HG02884 (cell line): ENCODE data around the gene NECAP2.
"Not testable (repeated sequence)": the region's sequence is repeated elsewhere in the genome, so short reads cannot be mapped to it uniquely, and the experiment has no call there.

Experiments
- ATAC-seq: cut with Tn5 transposase; IDR thresholded peaks from one replicate; pipeline ENCODE4 v1.9.1; 2021; ENCODE audit warnings: mild to moderate bottlenecking, moderate library complexity; ENCODE audit not compliant: unreplicated experiment

NECAP2 gene

DNA sequence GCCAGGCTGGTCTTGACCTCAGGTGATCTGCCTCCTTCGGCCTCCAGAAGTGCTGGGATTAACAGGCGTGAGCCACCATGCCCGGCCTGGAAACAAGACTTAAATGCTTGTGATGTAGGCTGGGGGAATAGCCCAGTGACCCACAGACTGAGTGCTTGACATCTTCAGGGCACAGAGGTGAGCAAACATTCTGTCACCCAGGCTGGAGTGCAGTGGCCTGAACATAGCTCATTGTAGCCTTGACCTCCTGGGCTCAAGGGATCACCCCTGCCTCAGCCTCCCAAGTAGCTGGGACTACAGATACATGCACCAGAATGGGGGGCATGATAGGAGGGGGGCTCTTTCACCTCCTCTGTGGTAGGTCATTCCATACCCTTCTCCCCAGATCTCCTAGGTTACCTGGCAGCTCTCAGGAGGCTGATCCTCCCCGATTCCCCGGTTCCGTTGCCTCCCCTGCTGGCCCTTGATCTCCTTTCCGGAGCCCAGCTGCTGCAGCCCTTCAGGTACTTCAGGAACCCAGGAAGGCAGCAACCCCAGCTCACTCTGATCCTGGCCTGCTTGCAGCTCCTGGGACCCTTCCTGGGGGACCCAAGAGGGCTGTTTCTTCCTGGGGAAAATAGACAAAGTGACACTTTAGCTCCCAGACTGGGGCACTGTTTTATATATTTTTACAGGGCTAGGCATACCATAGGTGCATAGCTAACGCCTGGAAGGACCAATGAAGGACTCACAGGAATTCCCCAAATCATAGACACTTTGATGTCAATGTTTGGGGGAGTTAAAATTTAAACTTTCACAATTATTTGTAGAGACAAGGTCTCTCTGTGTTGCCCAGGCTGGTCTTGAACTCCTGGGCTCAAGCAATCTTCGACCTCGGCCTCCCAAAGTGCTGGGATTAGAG lies 15.1 kb upstream of the NECAP2 start:
- ATAC-seq = no peak

DNA sequence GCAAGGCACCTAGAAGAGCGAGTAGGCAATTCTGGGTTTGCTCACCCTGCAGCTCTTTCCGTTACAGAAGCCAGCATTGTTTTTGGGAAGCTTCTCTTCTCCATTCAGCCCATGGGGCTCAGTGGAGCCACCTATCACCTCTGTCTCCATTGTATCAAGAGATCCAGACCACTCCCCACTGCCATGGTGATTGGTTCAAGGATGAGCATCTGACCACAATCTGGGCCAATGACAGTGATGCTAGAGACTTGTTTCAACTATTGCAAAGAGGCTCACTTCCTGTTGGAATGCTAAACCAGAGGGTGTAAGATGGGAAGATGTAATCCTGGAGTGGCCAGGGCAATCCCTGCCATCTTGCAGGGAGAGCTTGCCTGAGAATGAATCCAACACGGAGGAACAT lies 9.9 kb upstream of the NECAP2 start:
- ATAC-seq = no peak

DNA sequence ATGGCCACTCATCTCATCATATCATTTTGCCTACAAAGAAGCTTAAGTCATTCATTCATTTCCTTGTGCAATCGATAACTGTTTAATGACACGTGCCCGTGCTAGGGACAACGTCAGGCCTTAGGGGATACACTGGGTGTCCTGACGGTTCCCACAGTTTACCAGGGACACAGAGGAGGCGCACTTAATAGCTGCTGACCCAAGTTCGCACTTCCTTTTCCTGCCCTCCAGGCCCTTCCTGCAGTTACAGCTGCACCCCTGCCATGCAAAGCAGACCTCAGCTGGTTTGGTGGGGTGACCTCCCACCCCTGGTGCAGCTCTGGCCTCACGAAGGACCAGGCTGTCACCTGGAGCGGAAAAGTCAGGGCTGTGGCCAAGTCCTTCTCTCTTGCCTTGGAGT lies 7.5 kb upstream of the NECAP2 start:
- ATAC-seq = no peak

DNA sequence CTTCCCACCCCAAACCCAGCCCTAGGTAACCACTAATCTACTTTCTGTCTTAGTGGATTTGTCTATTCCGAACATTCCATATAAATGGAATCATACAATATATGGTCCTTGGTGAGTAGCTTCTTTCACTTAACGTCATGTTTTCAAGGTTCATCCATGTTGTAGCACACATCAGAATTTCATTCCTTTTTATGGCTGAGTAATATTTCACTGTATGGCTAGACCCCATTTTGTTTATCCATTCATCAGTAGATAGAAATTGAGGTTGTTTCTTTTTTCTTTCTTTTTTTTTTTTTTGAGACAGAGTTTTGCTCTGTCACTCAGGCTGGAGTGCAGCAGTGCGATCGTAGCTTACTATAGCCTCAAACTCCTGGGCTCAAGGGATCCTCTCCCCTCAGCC lies 6.5 kb upstream of the NECAP2 start:
- ATAC-seq = no peak

DNA sequence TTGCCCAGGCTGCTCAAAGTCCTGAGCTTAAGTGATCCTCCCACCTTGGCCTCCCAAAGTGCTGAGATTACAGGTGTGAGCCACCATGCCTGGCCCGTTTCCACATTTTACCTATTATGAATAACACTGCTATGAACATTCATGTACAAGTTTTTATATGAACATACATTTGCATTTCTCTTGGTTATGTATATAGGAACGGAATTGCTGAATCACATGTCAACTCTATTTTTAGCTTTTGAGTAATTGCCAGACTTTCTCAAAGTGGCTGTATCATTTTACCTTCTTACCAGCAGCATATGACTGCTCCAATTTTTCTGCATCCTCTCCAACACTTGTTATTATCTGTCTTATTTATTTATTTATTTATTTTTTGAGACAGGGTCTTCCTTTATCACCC lies 6.0 kb upstream of the NECAP2 start:
- ATAC-seq = no peak

DNA sequence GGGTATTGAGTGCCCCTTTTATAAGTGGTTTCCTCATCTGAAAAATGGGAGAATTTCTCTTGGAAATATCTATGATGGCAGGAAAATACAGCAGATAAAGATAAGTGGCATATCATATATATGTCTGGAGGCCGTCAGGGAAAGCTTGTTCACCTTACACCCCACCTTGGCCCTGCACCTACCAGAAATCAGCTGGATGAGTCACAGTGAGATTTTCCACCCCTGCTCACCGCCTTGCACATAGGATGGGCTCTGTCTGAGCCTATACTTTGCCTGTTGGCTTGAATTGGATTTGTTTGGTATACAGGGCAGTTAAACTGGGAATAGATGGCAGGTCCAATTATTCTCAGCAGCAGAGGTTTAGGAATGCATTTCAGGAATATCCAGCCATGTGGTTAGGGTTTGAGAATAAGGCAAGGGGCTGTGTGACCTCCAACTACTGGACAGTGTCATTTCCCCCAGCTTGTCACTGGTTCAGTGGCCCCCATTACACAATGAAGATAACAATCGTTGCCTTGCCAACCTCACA lies 3.5 kb upstream of the NECAP2 start, which contains the start of gene SPATA21:
SPATA21 (minus strand) TSS at position 479 of the 529 bp plus-strand sequence. CDS start 6,053 bp downstream, outside the sequence.
- ATAC-seq = no peak

DNA sequence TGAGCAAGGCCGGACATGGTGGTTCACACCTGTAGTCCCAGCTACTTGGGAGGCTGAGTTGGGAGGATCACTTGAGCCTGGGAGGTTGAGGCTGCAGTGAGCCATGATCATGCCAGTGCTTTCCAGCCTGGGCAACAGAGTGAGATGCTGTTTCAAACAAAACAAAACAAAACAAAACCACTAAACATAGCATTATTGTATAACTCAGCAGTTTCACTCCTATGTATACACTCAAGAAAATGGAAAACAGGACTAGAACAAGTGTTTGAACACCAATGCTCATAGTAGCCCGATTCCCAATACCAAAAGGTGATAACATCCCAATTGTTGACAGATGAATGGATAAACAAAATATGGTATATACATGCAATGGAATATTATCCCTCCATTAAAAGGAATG lies 2.0 kb upstream of the NECAP2 start:
- ATAC-seq = no peak

DNA sequence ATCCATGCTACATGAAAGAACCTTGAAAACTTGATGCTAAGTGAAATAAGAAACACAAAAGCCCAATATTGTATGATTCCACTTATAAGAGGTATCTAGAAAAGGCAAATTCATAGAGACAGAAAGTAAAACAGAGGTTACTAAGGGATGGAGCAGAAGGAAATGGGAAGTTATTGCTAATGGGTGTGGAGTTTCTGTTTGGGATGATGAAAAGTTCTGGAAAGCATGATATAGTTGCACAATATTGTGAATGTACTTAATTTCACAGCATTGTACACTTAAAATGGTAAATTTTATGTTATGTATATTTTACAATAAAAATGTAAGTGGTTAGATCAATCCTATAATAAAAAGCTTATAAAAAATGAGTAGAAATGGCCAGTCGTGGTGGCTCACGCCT lies 1.6 kb upstream of the NECAP2 start:
- no peak for ATAC-seq

DNA sequence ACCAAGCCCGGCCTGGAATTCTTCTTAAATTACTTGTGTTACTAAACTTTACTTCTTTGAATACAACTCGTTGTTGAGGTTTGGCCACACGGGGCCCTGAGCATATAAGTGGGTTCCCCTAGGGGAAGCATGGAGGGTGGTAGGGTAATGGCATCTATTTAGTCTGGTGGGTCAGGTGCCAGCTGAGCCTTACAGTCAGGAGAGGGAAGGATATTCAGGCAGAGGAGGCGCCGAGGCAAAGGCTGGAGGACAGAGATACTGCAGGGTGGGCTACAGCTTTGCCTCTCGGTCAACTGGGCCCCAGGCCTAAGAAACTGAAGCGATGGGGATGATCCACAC lies 424 bp upstream of the NECAP2 start:
- ATAC-seq = no peak

DNA sequence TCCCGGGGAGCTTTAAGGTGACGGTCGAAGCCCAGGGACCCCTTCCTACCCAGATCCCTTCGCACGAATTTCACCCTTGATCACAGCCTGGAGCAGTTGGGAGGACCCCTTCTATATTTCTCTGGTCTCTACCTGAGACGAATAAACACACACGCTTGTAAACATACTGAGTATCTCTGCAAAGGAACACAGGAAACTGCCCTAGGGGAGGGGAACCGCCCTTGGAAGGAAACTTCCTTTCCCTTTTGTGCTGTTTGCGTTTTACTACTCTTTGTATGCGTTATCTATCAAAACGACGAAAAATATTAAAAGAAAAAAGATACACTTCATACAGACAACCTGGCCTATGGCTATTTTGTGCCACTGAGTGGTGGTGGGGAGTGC lies 750 bp downstream of the NECAP2 start:
- ATAC-seq = no peak

DNA sequence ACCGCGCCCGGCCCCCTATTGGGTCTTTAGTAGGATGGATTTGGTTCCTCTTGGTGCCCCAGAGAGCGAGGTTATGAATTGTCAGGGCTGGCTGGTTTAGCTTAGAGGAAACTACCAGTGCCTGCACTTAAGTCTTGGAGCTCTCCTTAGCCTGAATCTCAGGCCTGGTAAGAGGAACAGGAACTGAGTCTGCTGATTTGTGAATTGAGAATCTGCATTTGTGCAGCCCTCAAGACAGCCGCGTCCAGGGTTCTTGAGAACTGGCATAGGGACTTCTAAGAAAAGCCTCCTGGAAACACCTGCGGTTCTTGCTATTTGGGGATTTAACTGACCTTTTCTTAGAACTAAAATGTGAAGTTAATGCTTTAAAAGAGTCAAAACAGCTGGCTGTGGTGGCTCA lies 1.7 kb downstream of the NECAP2 start:
- ATAC-seq = no peak

DNA sequence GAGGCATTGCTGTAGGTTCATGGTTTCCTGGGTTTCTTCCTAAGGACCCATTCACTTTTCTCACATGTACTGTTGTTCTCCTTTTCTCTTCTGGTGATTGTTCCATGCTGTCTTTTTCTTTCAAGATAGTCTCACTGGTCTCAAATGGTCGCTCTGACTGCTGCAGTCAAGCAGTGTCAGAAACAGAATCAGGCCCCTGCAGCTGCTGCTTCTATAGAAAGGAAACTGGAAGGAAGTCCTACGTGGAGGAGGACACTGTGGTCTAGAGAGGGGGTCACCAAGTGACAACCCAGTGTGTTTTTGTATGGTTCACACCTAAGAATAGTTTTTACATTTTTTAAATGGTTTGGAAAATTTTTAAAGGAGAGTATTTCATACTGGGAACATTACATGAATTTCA lies 2.4 kb downstream of the NECAP2 start:
- ATAC-seq = no peak

DNA sequence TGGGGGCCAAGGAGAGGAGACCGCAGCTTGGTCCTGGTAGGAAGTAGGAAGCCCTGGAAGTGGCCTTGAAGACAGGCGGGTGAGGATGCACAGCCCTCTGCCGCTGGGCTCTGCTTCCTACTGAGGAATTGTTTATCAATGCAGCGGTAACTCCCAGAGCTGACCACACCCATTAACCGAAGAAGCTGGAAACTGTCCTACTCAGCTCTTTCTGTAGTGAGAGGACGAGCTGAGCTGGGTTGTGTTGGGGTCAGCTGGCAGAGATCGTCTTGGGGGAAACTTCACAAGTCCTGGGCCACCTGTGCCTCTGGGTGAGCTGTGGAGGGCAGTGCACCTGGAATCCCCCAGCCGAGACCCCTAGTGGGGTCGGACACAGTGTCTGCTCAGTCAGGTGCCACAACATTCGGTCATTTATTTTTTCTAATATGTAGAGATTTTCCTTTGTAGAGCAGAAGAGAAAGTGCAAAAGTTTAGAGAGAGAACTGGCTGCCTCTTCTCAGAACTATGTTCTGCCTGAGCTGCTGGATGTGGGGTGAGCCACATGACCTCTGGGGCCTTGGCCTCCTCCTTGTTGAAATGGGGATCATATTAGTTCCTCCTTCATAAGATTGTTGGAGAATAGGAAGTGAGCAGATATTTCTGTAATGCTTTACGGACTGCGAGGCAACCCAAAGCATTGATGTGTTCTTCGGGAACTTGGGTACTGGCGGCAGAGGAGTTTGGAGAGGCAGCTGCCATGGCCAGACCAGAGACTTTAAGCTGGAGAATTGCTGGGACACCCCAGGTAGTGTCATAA lies 3.6 kb downstream of the NECAP2 start:
- no peak for ATAC-seq

DNA sequence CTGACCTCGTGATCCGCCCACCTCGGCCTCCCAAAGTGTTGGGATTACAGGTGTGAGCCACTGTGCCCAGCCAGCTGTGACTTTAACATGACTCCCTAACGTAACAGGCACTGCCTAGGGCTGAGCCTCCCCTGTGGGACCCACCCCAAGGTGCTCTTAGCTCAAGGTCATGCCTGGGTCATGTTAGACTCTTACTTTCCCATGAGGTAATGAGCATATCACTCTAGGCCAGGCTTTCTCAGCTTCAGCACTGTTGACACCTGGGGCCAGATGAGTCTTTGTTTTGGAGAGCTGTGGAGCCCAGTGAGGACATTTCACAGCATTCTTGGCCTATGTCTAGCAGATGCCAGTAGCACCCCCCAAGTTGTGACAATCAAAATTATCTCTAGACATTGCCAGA lies 4.5 kb downstream of the NECAP2 start:
- no peak for ATAC-seq

DNA sequence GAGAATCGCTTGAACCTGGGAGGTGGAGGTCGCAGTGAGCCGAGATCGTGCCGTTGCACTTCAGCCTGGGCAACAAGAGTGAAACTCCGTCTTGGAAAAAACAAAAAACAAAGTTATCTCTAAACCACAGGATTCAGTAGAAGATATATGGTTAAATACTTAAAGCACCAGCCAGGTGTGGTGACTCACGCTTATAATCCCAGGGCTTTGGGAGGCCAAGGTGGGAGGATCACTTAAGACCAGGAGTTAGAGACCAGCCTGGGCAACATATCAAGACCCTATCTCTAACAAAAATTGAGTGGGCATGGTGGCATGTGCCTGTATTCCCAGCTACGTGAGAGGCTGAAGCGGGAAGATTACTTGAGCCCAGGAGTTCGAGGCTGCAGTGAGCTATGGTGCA lies 5.6 kb downstream of the NECAP2 start:
- ATAC-seq = no peak

DNA sequence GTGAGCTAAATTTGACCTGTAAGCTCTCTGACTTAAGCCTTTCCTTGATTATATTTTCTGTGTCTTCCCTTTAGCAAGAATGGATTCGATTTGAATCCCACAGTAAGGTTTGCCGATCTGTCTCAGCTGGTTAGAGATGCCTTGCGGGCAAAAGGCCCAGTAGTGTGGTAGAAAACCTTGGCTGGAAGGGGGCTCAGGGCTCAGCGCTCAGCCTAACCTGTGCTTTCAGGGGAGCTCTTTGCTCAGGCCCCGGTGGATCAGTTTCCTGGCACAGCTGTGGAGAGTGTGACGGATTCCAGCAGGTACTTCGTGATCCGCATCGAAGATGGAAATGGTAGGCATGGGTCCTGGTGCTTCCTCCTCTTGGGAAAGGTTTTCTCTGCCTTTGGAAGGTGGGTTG lies 7.1 kb downstream of the NECAP2 start:
- no peak for ATAC-seq

DNA sequence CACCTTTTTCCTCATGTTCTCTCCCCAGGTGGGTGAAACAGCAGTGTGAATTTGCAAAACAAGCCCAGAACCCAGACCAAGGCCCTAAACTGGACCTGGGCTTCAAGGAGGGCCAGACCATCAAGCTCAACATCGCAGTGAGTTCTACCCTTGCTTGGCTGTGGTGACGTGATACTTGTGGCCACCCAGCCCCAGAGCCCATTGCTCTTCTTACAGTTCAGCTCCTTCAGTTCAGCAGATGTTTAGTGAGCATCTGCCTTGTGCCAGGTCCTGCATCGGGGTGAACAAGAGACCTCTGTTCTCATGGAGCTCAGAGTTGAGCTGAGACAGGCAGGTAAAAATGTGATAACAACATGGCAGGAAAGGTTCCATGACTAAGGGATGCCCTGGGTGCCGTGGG lies 8.5 kb downstream of the NECAP2 start:
- ATAC-seq = no peak

DNA sequence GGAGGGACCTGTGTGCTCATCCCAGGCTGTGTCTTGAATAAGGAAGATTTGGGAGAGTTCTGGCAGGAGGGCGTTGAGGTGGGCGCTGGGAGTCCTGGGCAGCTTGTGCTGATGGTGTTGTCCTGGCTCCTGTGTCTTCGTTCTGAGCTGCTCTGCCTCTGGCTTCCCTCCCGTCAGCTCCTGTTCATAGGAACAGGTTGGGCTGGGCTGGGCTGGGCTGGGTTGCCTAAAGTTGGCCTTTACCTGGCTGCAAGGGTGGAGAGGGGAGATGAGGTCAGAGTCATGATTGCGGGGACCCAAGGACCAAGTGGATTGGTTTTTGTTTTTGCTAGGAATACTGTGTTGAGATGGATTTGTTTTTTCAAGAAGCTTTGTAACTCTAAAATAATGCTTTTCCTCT lies 9.1 kb downstream of the NECAP2 start:
- no peak for ATAC-seq

DNA sequence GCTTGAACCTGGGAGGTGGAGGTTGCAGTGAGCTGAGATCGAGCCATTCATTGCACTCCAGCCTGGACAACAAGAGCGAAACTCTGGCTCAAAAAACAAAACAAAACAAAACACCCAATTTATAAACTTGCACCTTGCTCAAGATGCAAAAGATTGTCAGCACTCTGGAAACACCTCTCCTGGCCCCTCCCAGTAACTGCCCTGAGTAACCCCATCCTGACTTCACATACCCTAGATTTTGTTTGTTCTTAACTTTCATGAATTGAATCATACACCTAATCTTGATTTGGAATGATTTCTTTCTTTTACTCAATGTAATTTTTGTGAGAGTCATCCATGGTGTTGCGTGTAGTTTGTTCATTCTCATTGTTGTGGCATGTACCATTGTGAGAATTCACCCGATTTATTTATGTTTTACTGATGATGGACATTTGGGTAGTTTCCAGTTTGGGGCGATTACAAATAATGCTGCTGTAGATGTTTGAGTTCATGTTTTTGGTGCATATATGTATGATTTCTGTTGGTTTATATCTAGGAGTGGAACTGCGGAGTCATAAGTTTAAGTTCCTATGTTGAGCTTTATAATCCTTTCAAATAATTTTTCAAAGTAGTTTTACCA lies 10.4 kb downstream of the NECAP2 start:
- no peak for ATAC-seq

DNA sequence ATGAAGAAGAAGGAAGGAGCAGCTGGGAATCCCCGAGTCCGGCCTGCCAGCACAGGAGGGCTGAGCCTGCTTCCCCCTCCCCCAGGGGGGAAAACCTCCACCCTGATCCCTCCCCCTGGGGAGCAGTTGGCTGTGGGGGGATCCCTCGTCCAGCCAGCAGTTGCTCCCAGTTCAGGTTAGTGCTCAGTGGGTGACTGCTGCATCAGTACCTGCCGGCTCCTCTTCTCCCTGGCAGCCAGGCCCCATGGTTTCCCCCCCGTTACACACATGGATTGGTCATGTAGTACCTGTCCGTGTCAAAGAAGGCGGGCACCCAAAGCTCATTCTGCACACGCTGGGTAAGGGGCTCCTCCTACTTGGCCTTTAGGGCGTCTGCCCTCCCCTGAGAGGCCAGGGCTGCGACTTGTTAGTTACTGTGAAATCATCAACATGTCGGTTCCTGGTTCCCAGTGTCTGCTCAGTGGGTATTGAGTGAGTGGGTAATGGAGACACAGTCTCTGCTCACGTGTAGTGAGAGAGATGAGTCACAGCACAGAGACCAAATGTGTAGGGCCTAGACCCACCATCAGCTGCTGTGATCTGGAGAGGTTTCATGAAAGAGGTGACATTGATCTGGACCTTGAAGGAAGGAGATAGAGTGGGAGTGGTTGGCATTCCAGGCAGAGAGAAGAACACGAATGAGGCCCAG lies 11.5 kb downstream of the NECAP2 start:
- ATAC-seq = no peak

DNA sequence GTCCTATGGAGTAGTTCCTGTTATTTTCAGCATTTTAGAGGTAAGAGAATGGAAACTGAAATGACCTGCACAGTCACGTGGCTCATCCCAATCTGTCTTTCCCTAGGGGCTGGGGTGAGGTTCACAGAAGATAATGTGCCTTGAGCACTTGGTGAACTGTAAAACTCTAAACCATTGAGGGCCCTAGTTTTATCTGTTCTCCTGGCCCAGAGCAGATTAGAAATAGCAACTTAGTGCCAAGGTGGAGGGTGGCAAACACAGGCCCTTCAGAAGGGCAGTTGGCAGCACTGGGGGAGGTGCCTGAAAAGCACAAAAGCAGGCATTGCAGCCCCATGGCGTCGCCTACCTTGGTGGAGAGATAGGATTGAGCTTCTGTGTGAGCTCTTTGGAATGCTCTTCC lies 14.4 kb downstream of the NECAP2 start:
- not testable (repeated sequence) for ATAC-seq
